Lung microvascular endothelial cell (primary cell): Measurements from ENCODE around the gene MON1B. TPM values are rescaled to one million over a fixed set of nuclear protein-coding genes. Genes with fewer than 3 reads are reported as not detected.
"Not testable (repeated sequence)": the region's sequence is repeated elsewhere in the genome, so short reads cannot be mapped to it uniquely, and the experiment has no call there.

ENCODE experiments used
- DNase-seq, 2 donors: peaks; one replicate each; pipeline versions ENCODE4 v3.0.0 to v3.0.0-alpha.2; 2010; ENCODE audit warnings: low read depth in 2 of 2
- total RNA-seq: library from RNA; depleted of rRNA; stranded (reverse); fragments of >200 nt; gene quantifications from 2 replicates; pipeline ENCODE4 v1.2.1, GENCODE V29; 2014

Gene MON1B
- total RNA-seq, 1 donor from 2014 or later, result 8.1 TPM

GRCh38 chr16:77197747-77198146 is 6.8 kb downstream of the MON1B start:
- no peak for DNase-seq

- no peak for DNase-seq
These were observed 8.2 kb downstream of the MON1B start, which contains the start of gene SYCE1L for GRCh38 chr16:77199211-77199610. TSS of gene SYCE1L (plus strand) at chr16:77199408. CDS start at chr16:77199452, 44 bp downstream.

- DNase-seq, result no peak
These were observed 15.5 kb downstream of the MON1B start for GRCh38 chr16:77206533-77206932.

- no peak for DNase-seq
These were observed 16.0 kb downstream of the MON1B start for GRCh38 chr16:77207030-77207429.

GRCh38 chr16:77208382-77208781 is 17.4 kb downstream of the MON1B start:
- DNase-seq, result no peak

GRCh38 chr16:77211880-77212740 is 21.1 kb downstream of the MON1B start:
- peak; percentile 43 to 61 for DNase-seq

GRCh38 chr16:77212741-77213541 is 22.0 kb downstream of the MON1B start:
- DNase-seq, result peak; percentile 70 to 71

- peak; percentile 93 to 95 for DNase-seq
These were observed 22.6 kb downstream of the MON1B start for GRCh38 chr16:77213542-77214106.

GRCh38 chr16:77214411-77215138 is 23.6 kb downstream of the MON1B start:
- DNase-seq, result peak in 1 of 2 donors; percentile 29

GRCh38 chr16:77219437-77219836 is 28.4 kb downstream of the MON1B start:
- no peak for DNase-seq

- DNase-seq, result no peak
These were observed 29.4 kb downstream of the MON1B start for GRCh38 chr16:77220427-77220826.

- DNase-seq, result no peak
These were observed 30.5 kb downstream of the MON1B start for GRCh38 chr16:77221482-77221881.

GRCh38 chr16:77223184-77223583 is 32.2 kb downstream of the MON1B start:
- peak in 1 of 2 donors; percentile 10 for DNase-seq

- DNase-seq, result no peak
These were observed 34.2 kb downstream of the MON1B start for GRCh38 chr16:77225182-77225581.

GRCh38 chr16:77227745-77228144 is 36.8 kb downstream of the MON1B start:
- no peak for DNase-seq

GRCh38 chr16:77231047-77231446 is 40.1 kb downstream of the MON1B start:
- no peak for DNase-seq

- no peak for DNase-seq
These were observed 43.0 kb downstream of the MON1B start for GRCh38 chr16:77233799-77234519.

GRCh38 chr16:77234611-77235010 is 43.6 kb downstream of the MON1B start:
- DNase-seq, result peak in 1 of 2 donors; percentile 69

- DNase-seq, result peak; percentile 86 to 91
These were observed 45.1 kb downstream of the MON1B start for GRCh38 chr16:77236063-77236511.

- no peak for DNase-seq
These were observed 47.6 kb downstream of the MON1B start for GRCh38 chr16:77238593-77238992.

GRCh38 chr16:77242471-77242870 is 51.5 kb downstream of the MON1B start:
- not testable (repeated sequence) for DNase-seq
